SK-N-DZ (cell line): ENCODE results near the gene SHB.
"Not testable (repeated sequence)": the region's sequence is repeated elsewhere in the genome, so short reads cannot be mapped to it uniquely, and the experiment has no call there.

ENCODE experiments used
- DNase-seq: peaks from one replicate; pipeline ENCODE4 v3.0.0-alpha.2; 2015; ENCODE audit warnings: low spot score

Gene SHB

GRCh38 chr9:38063363-38063707, 5.7 kb downstream of the SHB start:
- no peak for DNase-seq

- no peak for DNase-seq
Observed at GRCh38 chr9:38062498-38063362, 6.3 kb downstream of the SHB start.

- no peak for DNase-seq
Observed at GRCh38 chr9:38062106-38062497, 6.9 kb downstream of the SHB start.

GRCh38 chr9:38061326-38061977, 7.6 kb downstream of the SHB start:
- DNase-seq: no peak

- no peak for DNase-seq
Observed at GRCh38 chr9:38060681-38061080, 8.3 kb downstream of the SHB start.

- DNase-seq: no peak
Observed at GRCh38 chr9:38059233-38059936, 9.6 kb downstream of the SHB start.

GRCh38 chr9:38058452-38059232, 10.4 kb downstream of the SHB start:
- no peak for DNase-seq

GRCh38 chr9:38057416-38058195, 11.4 kb downstream of the SHB start:
- DNase-seq: no peak

GRCh38 chr9:38054653-38055052, 14.4 kb downstream of the SHB start:
- no peak for DNase-seq

GRCh38 chr9:38053697-38054461, 15.1 kb downstream of the SHB start:
- no peak for DNase-seq

GRCh38 chr9:38051780-38052546, 17.1 kb downstream of the SHB start:
- DNase-seq: no peak

GRCh38 chr9:38048316-38048969, 20.6 kb downstream of the SHB start:
- DNase-seq: no peak

- DNase-seq: no peak
Observed at GRCh38 chr9:38047301-38048251, 21.5 kb downstream of the SHB start.

- no peak for DNase-seq
Observed at GRCh38 chr9:38046661-38047300, 22.2 kb downstream of the SHB start.

GRCh38 chr9:38045939-38046338, 23.1 kb downstream of the SHB start:
- not testable (repeated sequence) for DNase-seq

- no peak for DNase-seq
Observed at GRCh38 chr9:38044706-38045105, 24.3 kb downstream of the SHB start.

GRCh38 chr9:38043931-38044623, 24.9 kb downstream of the SHB start:
- DNase-seq: no peak
